GM10248 (cell line): ENCODE measurements around the gene OR7A10.

ENCODE experiments used
- CTCF ChIA-PET: fragments of 300-600 bp; sonication (Branson Sonifier 250); formaldehyde crosslinking; extraction: SDS; loops from one replicate; lab custom pipeline; 2021; ENCODE audit warnings: antibody characterized with exemption; lab: Yijun Ruan, JAX
- POLR2A ChIA-PET: fragments of 350-650 bp; sonication (Branson Sonifier 250); formaldehyde crosslinking; extraction: SDS; loops from one replicate; lab custom pipeline; 2020; ENCODE audit warnings: antibody characterized with exemption; lab: Yijun Ruan, JAX
- DNase-seq: peaks from one replicate; pipeline ENCODE4 v3.0.0; 2012; ENCODE audit errors: extremely low spot score
- TF ChIP-seq, protein P1 (sequence below): IDR thresholded peaks from 2 replicates; pipeline ENCODE4 v1.5.1; 2012; ENCODE audit warnings: mild to moderate bottlenecking, low read depth; ENCODE audit errors: extremely low read depth, missing control alignments, control extremely low read depth

OR7A10 gene

DNA sequence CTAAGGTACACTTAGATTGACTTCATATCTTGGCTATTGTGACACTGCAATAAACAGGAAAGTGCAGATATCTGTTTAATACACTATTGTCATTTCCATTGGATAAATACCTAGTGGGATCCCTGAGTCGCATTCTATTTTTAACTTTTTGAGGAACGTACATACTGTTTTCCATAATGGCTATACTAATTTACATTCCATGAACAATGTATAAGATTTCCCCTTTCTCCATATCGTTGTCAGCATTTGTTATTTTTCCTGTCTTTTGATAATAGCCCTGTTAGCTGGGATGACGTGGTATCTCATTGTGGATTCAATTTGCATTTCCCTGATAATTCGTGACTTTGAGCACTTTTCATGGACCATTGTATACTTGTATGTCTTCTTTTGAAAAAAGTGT, 19.8 kb upstream of the OR7A10 start:
- TF ChIP-seq, protein P1, sequence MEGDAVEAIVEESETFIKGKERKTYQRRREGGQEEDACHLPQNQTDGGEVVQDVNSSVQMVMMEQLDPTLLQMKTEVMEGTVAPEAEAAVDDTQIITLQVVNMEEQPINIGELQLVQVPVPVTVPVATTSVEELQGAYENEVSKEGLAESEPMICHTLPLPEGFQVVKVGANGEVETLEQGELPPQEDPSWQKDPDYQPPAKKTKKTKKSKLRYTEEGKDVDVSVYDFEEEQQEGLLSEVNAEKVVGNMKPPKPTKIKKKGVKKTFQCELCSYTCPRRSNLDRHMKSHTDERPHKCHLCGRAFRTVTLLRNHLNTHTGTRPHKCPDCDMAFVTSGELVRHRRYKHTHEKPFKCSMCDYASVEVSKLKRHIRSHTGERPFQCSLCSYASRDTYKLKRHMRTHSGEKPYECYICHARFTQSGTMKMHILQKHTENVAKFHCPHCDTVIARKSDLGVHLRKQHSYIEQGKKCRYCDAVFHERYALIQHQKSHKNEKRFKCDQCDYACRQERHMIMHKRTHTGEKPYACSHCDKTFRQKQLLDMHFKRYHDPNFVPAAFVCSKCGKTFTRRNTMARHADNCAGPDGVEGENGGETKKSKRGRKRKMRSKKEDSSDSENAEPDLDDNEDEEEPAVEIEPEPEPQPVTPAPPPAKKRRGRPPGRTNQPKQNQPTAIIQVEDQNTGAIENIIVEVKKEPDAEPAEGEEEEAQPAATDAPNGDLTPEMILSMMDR: no peak
- no peak for DNase-seq
- ChIA-PET CTCF (no interaction called here), POLR2A (no interaction called here)

DNA sequence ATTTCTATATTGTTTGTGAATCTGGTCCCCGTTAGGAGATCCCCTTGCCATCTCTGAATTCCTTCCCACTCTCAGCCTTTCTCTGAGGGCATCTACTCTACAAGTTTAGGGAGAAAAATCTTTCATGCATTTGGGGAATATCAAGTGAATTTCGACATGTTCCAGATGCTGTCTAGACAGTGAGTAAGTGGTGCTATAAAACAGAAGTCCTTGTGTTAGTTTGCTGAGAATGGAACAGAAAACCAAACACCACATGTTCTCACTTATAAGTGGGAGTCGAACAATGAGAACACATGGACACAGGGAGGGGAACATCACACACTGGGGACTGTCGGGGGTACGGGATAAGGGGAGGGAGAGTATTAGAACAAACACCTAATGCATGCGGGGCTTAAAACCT, 5.1 kb downstream of the OR7A10 start:
- DNase-seq: no peak
- CTCF ChIA-PET: no interaction called here
- TF ChIP-seq, protein P1: no peak
- POLR2A ChIA-PET: no interaction called here

DNA sequence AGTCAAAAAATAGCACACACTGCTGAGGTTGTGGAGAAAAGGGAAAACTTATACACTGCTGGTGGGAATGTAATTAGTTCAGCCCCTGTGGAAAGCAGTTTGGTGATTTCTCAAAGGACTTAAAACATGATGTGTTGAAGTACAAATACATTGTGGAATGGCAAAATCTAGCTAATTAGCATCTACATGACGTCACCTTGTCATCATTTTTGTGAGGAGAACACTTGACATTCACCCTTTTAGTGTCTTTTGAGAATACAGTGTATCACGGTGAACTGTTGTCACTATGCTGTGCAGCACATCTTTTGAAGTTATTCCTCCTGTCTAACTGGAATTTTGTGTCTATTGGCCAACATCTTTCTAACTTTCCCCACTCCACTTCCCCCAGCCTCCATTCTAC, 5.6 kb downstream of the OR7A10 start:
- ChIA-PET POLR2A (no interaction called here), CTCF (no interaction called here)
- DNase-seq: no peak
- TF ChIP-seq, protein P1: no peak

DNA sequence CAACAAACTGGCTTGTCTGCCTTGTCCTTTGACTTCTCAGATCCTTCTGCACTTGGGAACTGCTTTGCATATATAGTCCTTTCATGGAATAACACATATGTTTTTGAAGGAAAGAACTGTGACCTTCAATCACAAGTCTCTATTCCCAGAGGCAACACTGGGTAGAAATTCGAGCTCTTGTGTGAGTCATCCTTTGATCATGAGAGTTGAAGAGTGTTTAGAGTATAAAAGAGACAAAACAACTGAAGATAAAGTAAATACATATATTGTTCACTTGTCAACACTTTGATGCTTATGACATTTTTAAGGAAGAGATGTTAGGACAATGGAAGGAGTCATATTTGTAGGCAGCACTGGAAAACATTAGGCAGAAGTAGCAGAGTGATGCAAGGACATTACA, 8.5 kb downstream of the OR7A10 start:
- TF ChIP-seq, protein P1: no peak
- no peak for DNase-seq
- ChIA-PET POLR2A (no interaction called here), CTCF (interaction anchor here (1.5 kb wide), 1 partner anchor 10 kb away, joined by 5 read pairs; no protein-coding TSS in a partner anchor)

DNA sequence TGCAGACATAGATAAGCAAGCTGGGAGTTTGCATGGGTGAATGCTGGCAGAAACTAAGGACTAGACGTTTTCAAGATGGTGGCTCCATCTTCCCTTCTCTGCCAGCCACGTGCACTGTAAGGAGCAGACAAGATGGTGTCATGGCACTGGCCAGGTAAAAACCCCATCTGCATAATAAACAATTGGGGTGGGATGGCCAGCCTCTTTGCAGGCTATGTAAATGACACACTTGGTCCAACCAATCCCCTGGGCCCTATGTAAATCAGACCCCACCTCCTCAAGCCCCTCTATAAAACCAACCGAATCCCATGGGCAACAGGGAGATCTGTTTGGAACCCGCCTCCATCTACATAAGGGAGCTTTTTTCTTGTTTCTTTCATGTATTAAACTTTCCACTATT, 11.3 kb downstream of the OR7A10 start:
- CTCF ChIA-PET: no interaction called here
- TF ChIP-seq, protein P1: no peak
- no peak for DNase-seq
- POLR2A ChIA-PET: no interaction called here

DNA sequence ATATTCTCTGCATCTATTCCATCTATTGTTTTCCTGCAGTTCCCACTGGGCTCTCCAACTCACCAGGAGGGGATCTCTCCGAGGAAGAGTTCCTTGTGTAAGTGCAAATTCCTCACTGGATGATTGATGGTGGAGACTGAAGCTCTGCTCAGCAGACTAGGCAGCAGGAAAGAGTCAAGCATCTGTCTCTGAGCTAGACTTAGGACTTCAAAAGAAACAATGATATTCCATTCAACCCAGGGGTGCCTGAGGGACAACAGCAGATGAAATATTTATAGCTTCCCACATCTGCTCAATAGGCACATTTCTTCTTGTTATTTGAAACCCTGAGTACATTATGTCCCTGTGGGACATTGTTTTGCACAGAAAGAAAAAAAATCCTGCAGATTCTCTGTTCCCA, 13.7 kb downstream of the OR7A10 start, which contains the start of the genes OR7A5 and OR7C1:
Gene OR7A5 (minus strand): TSS at position 175 of the 400 bp plus-strand sequence. CDS start 6,944 bp downstream, outside the sequence.
Gene OR7C1 (minus strand): TSS at position 175 of the 400 bp plus-strand sequence. CDS start 35,049 bp downstream, outside the sequence.
- CTCF ChIA-PET: no interaction called here
- no peak for DNase-seq
- POLR2A ChIA-PET: no interaction called here
- TF ChIP-seq, protein P1: no peak
